ENCODE results near the gene SNX2.
"Not testable (repeated sequence)": the region's sequence is repeated elsewhere in the genome, so short reads cannot be mapped to it uniquely, and the experiment has no call there.

DNA sequence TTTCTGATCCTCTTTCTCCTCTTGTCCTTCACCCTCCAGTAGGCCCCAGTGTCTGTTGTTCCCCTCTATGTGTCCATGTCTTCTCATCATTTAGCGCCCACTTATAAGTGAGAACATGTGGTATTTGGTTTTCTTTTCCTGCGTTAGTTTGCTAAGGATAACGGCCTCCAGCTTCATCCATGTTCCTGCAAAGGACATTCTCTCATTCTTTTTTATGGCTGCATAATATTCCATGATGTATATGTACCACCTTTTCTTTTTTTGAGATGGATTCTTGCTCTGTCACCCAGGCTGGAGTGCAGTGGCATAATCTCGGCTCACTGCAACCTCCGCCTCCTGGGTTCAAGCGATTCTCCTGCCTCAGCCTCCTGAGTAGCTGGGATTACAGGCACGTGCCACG lies 82.7 kb downstream of the SNX2 start:
- TF ChIP-seq, protein P1, sequence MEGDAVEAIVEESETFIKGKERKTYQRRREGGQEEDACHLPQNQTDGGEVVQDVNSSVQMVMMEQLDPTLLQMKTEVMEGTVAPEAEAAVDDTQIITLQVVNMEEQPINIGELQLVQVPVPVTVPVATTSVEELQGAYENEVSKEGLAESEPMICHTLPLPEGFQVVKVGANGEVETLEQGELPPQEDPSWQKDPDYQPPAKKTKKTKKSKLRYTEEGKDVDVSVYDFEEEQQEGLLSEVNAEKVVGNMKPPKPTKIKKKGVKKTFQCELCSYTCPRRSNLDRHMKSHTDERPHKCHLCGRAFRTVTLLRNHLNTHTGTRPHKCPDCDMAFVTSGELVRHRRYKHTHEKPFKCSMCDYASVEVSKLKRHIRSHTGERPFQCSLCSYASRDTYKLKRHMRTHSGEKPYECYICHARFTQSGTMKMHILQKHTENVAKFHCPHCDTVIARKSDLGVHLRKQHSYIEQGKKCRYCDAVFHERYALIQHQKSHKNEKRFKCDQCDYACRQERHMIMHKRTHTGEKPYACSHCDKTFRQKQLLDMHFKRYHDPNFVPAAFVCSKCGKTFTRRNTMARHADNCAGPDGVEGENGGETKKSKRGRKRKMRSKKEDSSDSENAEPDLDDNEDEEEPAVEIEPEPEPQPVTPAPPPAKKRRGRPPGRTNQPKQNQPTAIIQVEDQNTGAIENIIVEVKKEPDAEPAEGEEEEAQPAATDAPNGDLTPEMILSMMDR (IDR thresholded peaks at IDR 0.05): not testable (repeated sequence)
- not testable (repeated sequence) for TF ChIP-seq POLR2A (IDR thresholded peaks at IDR 0.05)
